ENCODE measurements around the gene CDK1.

The CDK1 gene

GRCh38 chr10:60753152-60753551 is 25.1 kb upstream of the CDK1 start:
- no peak for DNase-seq (ENCODE audit: low read depth in 1 of 2, low spot score in 1 of 2)
- Histone ChIP-seq H3K4me3 (replicated peaks; ENCODE audit: insufficient read depth, low read length) (no peak overlapping the region), H3K27me3 (ENCODE audit: insufficient read depth, poor library complexity, severe bottlenecking) (no peaks in the 10 kb centered on the region), H3K27ac (replicated peaks) (no peak overlapping the region)
- TF ChIP-seq SPI1 (IDR thresholded peaks at IDR 0.05; ENCODE audit: borderline replicate concordance, low read depth) (no peak), CTCF (IDR thresholded peaks at IDR 0.05; ENCODE audit: insufficient read depth, low read length) (no peak), GABPA (IDR thresholded peaks at IDR 0.05; ENCODE audit: low read depth) (no peak), POLR2AphosphoS5 (IDR thresholded peaks at IDR 0.05; ENCODE audit: low read depth) (no peak), REST (IDR thresholded peaks at IDR 0.05; ENCODE audit: insufficient replicate concordance, low read depth) (no peak)

- no peak for DNase-seq (ENCODE audit: low read depth in 1 of 2, low spot score in 1 of 2)
- Histone ChIP-seq H3K4me3 (replicated peaks; ENCODE audit: insufficient read depth, low read length) (no peak overlapping the region), H3K27me3 (ENCODE audit: insufficient read depth, poor library complexity, severe bottlenecking) (no peaks in the 10 kb centered on the region), H3K27ac (replicated peaks) (no peak overlapping the region)
- TF ChIP-seq POLR2AphosphoS5 (IDR thresholded peaks at IDR 0.05; ENCODE audit: low read depth) (no peak), GABPA (IDR thresholded peaks at IDR 0.05; ENCODE audit: low read depth) (no peak)
Measured at GRCh38 chr10:60753817-60754216, 24.5 kb upstream of the CDK1 start.

GRCh38 chr10:60757420-60757895 is 20.8 kb upstream of the CDK1 start:
- TF ChIP-seq REST (IDR thresholded peaks at IDR 0.05; ENCODE audit: insufficient replicate concordance, low read depth), result no peak
- H3K4me3 ChIP-seq (replicated peaks; ENCODE audit: insufficient read depth, low read length), result no peak overlapping the region
- H3K27me3 ChIP-seq (ENCODE audit: insufficient read depth, poor library complexity, severe bottlenecking), result no peaks in the 10 kb centered on the region
- DNase-seq (ENCODE audit: low read depth in 1 of 2, low spot score in 1 of 2), result no peak
- no peak overlapping the region for H3K27ac ChIP-seq (replicated peaks)

- TF ChIP-seq POLR2AphosphoS5 (IDR thresholded peaks at IDR 0.05; ENCODE audit: low read depth) (no peak), SPI1 (IDR thresholded peaks at IDR 0.05; ENCODE audit: borderline replicate concordance, low read depth) (no peak), CTCF (IDR thresholded peaks at IDR 0.05; ENCODE audit: insufficient read depth, low read length) (no peak), REST (IDR thresholded peaks at IDR 0.05; ENCODE audit: insufficient replicate concordance, low read depth) (no peak), GABPA (IDR thresholded peaks at IDR 0.05; ENCODE audit: low read depth) (no peak)
- no peak for DNase-seq (ENCODE audit: low read depth in 1 of 2, low spot score in 1 of 2)
- no peaks in the 10 kb centered on the region for H3K27me3 ChIP-seq (ENCODE audit: insufficient read depth, poor library complexity, severe bottlenecking)
- H3K4me3 ChIP-seq (replicated peaks; ENCODE audit: insufficient read depth, low read length), result no peak overlapping the region
- no peak overlapping the region for H3K27ac ChIP-seq (replicated peaks)
Measured at GRCh38 chr10:60759181-60759580, 19.1 kb upstream of the CDK1 start.

All from HL-60 (cell line).